GM19438 (cell line): Measurements from ENCODE around the gene NFKB1.

ENCODE experiments used
- ATAC-seq: cut with Tn5 transposase; IDR thresholded peaks from one replicate; pipeline ENCODE4 v1.9.1; 2021; ENCODE audit warnings: low read depth; ENCODE audit not compliant: unreplicated experiment

NFKB1 gene

DNA sequence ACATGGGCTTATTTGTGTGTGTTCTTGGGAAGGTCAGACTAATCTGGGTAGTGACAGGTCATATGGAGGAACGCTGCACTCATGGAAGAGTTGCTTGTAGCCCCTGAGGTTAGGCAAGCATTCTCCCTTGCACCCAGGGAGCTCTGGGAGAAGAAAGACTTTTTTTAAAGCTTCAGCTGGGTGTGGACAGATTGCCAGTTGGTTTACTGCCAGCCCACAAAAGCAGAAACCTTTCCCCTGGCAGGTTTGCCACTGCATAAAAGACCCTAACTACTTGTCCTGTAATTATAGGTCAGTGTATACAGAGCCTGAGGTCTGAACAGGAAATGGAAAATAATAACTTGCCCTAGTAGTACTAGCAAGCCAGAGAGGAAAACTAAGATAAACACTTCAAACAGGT lies 7.4 kb upstream of the NFKB1 start:
- ATAC-seq: no peak

DNA sequence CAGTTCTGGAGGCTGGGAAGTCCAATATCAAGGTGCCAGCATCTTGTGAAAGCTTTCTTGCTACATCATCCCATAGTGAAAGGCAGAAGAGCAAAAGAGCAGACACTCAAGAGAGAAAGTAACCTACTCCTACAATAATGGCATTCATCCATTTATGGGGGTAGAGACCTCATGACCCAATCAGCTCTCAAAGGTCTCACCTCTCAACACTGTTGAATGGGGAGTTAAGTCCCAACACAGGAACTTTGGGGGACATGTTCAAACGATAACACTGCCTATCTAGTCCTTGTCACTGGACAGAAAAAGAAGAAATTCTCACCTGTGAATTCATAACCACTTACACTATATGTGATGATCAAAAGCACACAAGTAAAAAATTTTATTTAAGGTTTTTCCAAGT lies 6.6 kb upstream of the NFKB1 start:
- no peak for ATAC-seq

DNA sequence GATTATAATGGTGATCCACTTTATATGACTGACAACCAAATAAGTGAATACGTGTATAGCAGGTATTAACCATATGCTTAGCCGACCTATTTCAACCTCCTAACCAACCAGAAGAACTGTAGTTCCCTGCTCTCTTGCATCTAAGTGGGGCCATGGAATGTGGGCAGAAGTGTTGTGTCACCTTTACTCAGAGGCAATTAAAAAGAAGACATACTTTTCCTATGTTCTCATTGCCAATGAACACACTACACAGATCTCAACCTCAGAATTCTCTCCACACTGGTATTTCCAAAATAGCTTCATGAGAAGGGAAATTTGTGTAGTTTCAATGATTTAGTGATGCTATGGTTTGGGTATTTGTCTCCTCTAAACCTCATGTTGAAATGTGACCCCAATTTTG lies 3.2 kb upstream of the NFKB1 start:
- ATAC-seq: no peak

GRCh38 chr4:102500352-102500695 lies 835 bp upstream of the NFKB1 start:
- ATAC-seq: no peak

DNA sequence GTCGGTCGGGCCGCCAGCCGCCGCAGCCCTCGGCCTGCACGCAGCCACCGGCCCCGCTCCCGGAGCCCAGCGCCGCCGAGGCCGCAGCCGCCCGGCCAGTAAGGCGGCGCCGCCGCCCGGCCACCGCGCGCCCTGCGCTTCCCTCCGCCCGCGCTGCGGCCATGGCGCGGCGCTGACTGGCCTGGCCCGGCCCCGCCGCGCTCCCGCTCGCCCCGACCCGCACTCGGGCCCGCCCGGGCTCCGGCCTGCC lies 213 bp downstream of the NFKB1 start:
- ATAC-seq: peak; percentile 38

- no peak for ATAC-seq
Measured at GRCh38 chr4:102502543-102502818, 1.3 kb downstream of the NFKB1 start.

DNA sequence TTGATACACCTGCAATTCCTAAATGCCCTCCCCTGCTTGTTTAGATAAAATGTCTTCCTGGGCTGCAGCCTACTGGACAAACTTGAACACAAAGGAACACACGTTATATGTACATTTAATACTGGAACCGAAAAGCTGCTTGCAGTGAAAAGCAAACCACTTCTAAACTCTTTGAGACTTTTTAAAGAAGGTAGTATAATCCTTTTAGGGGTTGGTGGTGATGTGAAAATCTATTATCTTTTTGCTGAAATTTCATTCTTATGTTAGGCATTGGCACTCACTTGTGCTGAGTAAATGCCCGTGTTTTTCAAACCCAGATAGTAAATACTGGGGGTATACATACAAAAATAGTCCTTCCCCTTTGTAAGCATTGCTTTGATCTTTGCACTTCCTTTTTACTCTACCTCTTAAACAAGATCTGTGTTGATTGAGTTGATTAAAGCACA lies 2.2 kb downstream of the NFKB1 start:
- no peak for ATAC-seq

- ATAC-seq: no peak
Measured at GRCh38 chr4:102503831-102504786, 3.0 kb downstream of the NFKB1 start.

DNA sequence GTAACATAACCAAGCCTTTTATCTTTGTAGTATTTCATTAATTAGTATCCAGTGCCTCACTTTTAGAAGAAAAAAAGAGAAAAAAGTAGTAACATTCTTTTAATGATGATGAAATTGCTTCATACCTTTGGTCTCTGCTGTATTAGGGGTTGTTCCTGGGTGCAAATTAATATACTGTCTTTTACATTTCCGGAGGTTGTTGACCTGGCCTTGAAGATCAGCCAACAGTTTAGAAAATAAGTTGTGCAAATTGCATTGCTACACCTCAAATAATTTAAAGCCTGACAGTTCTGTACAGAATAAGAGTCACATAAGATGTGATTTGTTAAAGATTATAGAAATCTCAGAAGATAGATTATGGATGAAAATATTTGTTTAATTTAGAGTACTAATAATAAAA lies 3.8 kb downstream of the NFKB1 start:
- ATAC-seq: no peak

DNA sequence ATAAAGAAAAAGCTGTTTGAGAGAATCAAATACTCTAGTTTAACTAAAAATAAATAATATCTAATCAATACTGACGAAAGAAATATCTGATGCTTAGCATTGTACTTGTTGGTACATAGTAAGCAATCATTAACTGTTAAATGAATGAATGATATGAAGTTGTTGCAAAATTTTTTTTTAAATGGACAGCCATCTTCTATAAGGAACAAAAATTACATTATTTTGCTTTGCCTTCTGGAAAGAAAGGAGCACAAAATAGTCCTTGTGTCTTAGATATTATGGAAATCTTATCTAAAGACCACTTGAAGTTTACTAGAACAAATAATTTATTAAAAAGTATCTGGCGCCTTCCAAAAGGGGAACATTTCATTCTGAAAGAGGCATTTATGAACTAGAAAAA lies 4.5 kb downstream of the NFKB1 start:
- no peak for ATAC-seq

- ATAC-seq: no peak
Measured at GRCh38 chr4:102506523-102506922, 5.4 kb downstream of the NFKB1 start.

GRCh38 chr4:102511830-102512605 lies 10.9 kb downstream of the NFKB1 start:
- ATAC-seq: no peak

DNA sequence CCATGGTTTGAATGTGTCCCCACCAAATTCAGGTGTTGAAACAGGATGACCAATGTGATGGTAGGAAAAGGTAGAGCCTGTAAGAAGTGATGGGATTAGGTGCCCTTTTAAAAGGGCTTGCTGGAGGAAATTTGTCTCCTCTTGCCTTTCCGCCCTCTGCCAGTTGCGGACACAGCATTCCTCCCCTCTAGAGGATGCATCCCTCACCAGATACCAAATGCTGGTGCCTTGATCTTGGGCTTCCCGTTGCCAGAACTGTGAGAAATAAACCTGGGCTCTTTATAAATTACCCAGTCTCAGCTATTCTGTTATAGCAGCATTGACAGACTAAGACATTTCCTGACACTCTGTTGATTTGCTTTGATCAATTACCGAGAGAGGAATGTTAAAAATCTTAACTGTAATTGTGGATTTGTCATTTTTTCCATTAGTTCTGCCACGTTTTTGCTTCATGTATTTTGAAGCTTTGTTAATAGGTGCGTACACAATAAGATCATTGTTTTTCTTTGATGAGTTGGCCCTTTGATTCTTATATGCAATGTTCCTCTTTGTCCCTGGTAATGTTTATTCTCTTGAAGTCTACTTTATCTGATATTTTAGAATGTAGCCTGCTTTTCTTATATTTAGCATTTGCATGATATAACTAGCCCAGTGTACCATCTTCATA lies 13.3 kb downstream of the NFKB1 start:
- no peak for ATAC-seq

DNA sequence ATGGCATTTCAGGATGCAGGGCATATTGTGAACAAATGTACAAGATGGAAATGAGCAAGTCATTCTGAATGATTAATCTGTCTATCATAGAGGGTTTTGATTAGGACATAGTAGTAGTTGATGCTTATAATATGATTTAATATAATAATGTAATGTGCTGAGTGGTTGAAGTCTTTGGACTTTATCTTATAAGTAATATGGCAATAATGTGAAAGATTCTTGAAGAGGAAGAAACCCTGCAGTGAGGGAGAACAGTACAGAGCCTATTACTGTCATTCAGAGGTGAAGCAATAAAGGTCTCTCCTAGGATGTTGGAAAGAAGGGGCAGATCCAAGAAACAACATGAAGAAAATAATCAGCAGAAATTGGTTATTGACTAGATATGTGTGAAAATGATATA lies 16.6 kb downstream of the NFKB1 start:
- no peak for ATAC-seq

- ATAC-seq: no peak
Measured at GRCh38 chr4:102518703-102519131, 17.6 kb downstream of the NFKB1 start.

DNA sequence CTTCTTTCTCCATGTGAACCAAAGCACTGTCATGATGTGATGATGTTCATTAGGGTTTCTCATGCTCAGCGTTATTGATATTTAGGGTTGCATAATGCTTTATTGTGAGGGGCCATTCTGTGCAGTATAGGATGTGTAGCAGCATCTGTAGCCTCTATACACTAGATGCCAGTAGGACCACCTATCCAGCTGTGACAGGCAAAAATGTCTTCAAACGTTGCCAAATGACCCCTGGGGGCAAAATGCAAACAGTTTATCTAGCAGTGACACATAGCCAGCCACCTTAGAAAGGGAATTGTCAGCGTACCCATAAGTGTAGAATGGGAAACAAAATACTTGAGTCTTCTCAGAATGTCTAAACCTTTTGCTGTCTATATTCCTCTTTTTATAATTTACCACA lies 18.8 kb downstream of the NFKB1 start:
- no peak for ATAC-seq

DNA sequence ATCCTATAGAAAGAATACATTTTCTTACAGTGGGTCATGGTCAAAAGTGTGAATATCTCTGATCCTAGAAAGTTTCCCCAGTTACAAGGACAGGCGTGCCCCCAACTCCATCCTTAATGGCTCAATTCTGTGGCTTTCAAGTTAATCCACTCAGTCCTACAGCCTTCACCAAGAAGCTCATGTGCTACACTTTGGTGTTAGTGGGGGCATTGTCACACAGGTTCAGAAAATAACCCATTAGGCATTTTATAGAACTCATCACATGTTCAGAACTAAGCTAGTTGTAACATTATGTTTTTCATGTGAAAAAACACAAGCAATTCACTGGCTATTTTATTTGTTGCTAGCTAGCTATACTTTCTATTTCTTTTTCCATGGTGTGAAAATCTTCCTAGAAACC lies 20.4 kb downstream of the NFKB1 start:
- ATAC-seq: no peak

DNA sequence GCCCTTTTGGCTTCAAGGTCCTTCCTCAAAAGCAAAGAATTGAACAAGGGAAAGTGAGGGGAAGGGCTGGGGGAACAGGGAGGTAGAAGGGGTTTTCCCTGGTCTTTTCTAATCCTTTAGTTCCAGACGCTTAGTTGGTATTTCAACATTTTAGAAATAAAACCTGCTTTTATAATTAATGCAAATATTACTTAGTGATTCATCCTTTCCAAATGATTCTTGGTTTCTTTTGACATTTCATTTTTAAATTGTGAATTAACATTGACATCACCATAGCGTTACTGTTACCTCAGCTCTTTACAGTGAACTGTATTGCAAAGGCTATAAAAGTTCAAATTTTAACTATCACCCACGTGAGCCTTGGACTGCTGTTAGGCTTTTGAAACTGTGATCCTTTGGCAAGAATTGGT lies 20.9 kb downstream of the NFKB1 start:
- ATAC-seq: no peak

GRCh38 chr4:102524691-102525090 lies 23.5 kb downstream of the NFKB1 start:
- no peak for ATAC-seq

DNA sequence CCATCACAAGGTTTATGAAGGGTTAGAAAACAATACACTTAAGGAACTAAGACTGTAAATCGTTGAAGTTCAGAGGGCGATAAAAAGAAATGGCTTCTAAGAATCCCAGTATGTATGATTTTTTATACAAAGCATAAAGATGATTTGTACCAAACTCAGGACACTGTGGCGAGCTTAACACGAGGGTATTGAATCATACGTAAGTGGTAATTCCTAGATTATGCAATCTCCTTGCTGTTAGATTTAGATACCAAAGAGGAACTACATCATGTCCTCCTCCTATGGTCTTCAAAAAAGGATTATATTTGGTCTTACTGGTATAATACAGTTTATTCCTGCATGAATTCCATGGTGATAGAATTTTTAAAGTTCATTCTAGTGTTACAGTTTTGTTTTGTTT lies 23.9 kb downstream of the NFKB1 start:
- ATAC-seq: no peak

- no peak for ATAC-seq
Measured at GRCh38 chr4:102525504-102525903, 24.3 kb downstream of the NFKB1 start.

DNA sequence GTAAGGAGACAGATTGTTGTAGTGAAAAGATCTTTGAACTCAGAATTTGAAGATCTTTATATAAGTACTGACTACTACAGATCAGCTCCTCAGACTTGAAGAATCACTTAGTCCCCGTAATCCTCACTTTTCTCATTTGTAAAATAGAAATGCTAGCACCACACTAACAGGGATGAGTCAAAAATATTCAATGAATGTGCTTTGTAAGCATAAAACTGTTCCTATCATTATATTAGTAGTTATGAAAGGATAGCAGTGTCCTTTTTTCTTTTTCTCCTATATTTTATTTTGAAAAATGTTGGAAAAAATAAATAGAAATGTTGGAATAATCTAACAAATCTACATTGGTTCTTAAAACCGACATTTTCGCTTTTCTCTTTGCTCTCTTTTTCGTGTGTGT lies 25.4 kb downstream of the NFKB1 start:
- ATAC-seq: no peak
